KOPT-K1 (cell line): ENCODE measurements around the gene PCGF6.
"Not testable (repeated sequence)": the region's sequence is repeated elsewhere in the genome, so short reads cannot be mapped to it uniquely, and the experiment has no call there.

Source experiments
- H3K27ac ChIP-seq: fragments of 200-600 bp; sonication (generic); 2 replicates; pipeline ENCODE4 v1.5.1; 2016; ENCODE audit warnings: antibody characterized with exemption, mild to moderate bottlenecking, low read depth, low read length; ENCODE audit not compliant: poor library complexity, severe bottlenecking
- H3K36me3 ChIP-seq: fragments of 200-600 bp; sonication (generic); 2 replicates; pipeline ENCODE4 v1.5.1; 2017; ENCODE audit warnings: antibody characterized with exemption, mild to moderate bottlenecking, low read length, moderate library complexity; ENCODE audit not compliant: insufficient read depth
- H3K9me3 ChIP-seq: fragments of 200-600 bp; sonication (generic); 2 replicates; pipeline ENCODE4 v1.5.1; 2017; ENCODE audit warnings: antibody characterized with exemption, low read length, mild to moderate bottlenecking; ENCODE audit not compliant: insufficient read depth, poor library complexity, severe bottlenecking

The PCGF6 gene, protein sequence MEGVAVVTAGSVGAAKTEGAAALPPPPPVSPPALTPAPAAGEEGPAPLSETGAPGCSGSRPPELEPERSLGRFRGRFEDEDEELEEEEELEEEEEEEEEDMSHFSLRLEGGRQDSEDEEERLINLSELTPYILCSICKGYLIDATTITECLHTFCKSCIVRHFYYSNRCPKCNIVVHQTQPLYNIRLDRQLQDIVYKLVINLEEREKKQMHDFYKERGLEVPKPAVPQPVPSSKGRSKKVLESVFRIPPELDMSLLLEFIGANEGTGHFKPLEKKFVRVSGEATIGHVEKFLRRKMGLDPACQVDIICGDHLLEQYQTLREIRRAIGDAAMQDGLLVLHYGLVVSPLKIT

DNA sequence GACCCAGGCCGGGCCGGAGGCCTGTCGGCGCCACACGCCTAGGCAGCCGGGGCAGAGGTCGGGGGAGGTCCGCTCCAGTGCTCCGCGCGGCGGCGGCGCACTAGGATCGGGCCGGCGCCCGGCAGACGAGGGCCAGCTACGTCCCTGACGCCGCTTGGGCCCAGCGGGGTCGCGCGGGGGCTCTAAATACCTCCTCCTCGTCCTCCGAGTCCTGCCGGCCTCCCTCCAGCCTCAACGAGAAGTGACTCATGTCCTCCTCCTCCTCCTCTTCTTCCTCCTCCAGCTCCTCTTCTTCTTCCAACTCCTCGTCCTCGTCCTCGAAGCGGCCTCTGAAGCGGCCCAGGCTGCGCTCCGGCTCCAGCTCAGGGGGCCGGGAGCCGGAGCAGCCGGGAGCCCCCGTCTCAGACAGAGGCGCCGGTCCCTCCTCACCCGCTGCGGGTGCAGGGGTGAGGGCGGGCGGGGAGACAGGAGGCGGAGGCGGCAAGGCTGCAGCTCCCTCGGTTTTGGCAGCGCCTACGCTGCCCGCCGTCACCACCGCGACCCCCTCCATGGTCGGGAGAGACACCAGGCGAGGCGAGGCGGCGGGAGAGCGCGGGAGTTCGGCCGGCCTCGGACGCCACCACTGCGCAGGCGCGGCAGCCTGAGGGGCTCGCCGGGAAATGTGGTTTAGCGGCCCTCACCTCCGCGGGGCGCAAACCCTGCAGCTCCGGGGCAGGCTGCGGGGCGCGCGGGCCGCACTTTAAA, at the start of gene PCGF6:
TSS of gene PCGF6 (minus strand) at position 624 of the 744 bp plus-strand sequence. CDS start at position 550, 74 bp downstream.
- H3K9me3 ChIP-seq: no peaks in the 10 kb centered on the region
- peaks cover 30% of the 10 kb centered on the region for H3K36me3 ChIP-seq
- peak within 1 kb of the TSS; percentile 76 for H3K27ac ChIP-seq

DNA sequence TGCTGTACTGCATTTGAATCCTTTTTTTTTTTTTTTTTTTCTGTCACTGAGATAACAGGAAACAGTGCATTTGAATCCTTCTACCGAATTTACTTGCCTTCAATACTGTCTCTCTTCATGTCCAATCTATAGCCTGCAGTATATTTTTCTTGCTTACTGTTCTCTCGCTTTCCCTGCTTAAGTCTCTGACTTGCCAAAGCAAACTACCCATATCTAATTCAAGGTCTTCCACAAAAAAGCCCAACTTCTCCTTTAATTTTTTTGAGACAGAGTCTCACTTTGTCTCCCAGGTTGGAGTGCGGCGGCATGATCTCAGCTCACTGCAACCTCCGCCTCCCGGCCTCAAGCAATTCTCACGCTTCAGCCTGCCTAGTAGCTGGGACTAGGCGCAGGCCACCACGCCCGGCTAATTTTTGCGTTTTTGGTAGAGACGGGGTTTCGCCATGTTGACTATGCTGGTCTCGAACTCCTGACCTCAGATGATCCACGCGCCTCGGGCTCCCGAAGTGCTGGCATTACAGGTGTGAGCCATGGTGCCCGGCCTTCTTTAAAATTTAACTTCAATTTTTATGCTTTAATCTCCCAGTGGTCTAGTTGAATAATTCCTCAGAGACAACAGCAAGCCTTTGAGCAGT, 46.4 kb upstream of the PCGF6 start:
- peak overlapping the region; percentile 71 for H3K27ac ChIP-seq
- no peaks in the 10 kb centered on the region for H3K9me3 ChIP-seq
- peaks cover 62% of the 10 kb centered on the region for H3K36me3 ChIP-seq

DNA sequence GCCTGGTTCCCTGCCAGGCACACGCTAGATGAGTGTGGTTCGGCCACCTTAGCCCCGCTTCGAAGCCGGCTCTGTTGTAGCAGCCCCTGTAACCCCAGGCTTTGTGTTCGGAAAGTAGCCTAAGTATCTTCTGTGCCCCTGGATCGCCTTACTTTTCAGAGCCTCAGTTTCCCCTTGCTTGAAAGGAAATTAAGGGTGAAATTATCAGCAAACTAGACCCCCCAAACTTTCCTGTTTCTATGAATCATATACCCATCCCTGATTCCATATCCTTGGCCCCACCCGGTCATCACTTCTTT, 45.8 kb upstream of the PCGF6 start:
- Histone ChIP-seq H3K9me3 (no peaks in the 10 kb centered on the region), H3K36me3 (peaks cover 62% of the 10 kb centered on the region), H3K27ac (peak overlapping the region; percentile 71)

DNA sequence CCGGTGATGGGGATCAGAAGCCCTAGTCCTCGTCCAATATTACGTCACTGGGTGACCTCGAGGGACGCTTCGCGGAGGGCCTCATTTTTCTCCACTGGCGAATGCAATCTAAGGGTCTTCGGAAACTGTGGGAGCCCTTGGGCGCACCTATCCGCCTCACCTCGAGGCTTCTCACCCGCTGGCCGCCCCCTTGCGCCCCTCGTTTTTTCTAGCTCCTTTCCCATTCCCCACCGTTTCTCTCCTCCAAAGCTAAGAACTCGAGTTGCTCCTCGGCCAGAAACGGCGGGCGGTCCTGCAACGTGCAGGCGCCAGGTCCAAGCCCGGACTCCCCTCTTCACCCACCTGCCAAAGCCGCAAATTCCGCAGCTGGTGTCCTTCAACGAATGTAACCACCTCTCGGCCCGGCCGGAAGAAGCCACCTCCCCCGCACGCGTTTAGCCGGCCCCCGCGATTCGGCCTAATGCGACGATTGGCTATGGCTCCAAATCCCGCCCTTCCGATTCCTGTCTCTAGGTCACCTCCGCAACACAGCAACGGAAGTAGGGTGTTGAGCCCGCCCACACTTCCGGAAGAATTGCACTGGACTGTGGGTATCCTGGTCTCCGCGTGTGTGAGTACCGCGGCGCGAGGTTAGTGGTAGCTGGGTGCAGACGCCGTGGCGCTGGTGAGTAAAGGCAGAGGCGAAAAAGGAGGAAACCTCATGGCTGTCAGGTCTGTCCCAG, 45.3 kb upstream of the PCGF6 start, which contains the start of the genes ATP5MK and PDCD11:
TSS of gene ATP5MK (minus strand) at position 409 of the 722 bp plus-strand sequence. CDS start 4,018 bp downstream, outside the sequence.
TSS of gene PDCD11 (plus strand) at position 560 of the 722 bp plus-strand sequence. CDS start 1,801 bp downstream, outside the sequence.
- Histone ChIP-seq H3K36me3 (peaks cover 62% of the 10 kb centered on the region), H3K27ac (peak within 1 kb of the TSS; percentile 71), H3K9me3 (no peaks in the 10 kb centered on the region)

DNA sequence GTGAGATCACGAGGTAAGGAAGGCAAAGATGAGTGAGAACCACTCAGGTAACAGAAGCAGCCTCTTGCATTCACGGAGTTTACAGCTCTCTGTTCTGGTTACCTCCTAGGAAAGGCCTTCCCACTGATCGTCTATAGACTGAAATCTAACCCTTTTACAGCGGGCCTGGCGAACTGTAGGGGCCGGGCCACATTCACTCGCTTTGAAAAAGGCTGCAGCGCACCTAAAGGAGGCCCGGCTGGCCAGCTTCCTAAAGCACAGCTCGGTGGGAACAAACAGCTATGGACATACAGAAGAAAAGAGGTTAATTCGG, 44.8 kb upstream of the PCGF6 start:
- Histone ChIP-seq H3K36me3 (peaks cover 63% of the 10 kb centered on the region), H3K27ac (peak overlapping the region; percentile 71), H3K9me3 (no peaks in the 10 kb centered on the region)

DNA sequence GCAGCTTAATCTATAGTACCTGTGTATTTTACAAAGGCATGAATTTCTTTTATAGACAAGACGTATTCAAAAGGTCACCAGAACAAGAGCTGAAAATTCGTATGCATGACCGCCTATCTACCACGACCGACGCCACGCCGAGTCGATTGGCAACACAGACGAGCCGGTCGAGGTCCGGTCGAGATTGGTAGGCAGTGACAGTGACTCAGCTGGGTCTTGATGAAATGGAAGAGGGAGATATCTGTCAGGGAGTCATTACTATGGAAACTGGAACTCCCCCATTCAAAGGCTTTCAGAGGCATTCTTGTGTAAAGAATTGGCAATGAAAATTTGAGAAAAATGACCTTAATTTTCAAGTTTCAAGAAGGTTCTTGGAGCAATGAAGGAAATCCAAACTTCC, 43.2 kb upstream of the PCGF6 start:
- H3K9me3 ChIP-seq: no peaks in the 10 kb centered on the region
- H3K36me3 ChIP-seq: peaks cover 63% of the 10 kb centered on the region
- H3K27ac ChIP-seq: no peak overlapping the region

DNA sequence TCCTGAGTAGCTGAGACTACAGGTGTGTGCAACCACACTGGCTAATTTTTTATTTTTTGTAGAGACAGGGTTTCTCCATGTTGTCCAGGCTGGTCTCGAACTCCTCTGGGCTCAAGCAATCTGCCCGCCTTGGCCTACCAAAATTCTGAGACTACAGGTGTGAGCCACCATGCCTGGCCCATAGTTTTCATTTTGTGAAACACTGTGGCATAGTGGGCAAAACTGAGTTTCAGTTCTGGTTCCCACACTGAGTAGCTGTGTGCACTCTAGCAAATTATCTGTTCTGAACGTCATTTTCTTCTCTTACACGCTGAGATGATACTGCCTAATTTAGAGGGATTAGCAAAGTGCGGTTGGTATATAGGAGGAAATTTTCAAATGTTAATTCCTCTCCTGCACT, 31.8 kb upstream of the PCGF6 start:
- Histone ChIP-seq H3K9me3 (no peaks in the 10 kb centered on the region), H3K27ac (no peak overlapping the region), H3K36me3 (peaks cover 95% of the 10 kb centered on the region)

DNA sequence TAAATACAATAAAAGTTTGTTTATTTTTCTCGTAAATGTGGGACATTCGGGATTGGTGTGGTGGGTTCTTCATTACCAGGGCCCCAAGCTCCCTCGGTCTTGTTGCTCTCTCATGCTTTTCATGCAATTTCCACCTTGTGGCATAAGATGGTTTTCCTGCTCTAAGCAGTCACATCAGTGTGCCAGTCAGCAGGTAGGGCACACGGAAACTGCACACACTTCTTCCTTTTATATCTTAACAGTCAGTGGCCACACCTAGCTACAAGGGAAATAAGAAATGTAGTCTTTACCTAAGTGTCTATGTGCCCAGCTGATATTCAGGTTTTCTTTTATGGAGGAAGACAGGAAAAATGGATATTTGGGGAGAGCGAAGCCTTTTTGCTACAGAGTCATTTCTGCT, 23.3 kb upstream of the PCGF6 start:
- H3K36me3 ChIP-seq: peaks cover 66% of the 10 kb centered on the region
- no peak overlapping the region for H3K27ac ChIP-seq
- no peaks in the 10 kb centered on the region for H3K9me3 ChIP-seq

DNA sequence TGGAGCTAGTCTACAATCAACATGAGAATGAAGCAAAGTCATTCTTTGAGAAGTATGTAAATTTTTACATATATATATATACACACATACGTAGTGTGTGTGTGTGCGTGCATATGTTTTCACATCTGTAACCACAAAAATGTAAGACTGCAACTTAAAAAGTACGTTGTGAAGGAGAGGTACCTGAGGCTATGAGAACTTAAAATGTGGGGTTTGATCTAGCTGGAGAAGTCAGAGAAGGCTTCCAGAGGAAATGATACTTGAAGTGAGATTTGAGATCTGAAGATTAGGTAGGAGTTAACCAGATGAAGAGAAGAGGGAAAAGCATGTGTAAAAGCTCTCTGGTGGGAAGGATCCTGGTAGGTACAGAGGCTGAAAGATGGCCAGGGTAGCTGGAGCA, 22.6 kb upstream of the PCGF6 start:
- peaks cover 59% of the 10 kb centered on the region for H3K36me3 ChIP-seq
- H3K9me3 ChIP-seq: no peaks in the 10 kb centered on the region
- no peak overlapping the region for H3K27ac ChIP-seq

DNA sequence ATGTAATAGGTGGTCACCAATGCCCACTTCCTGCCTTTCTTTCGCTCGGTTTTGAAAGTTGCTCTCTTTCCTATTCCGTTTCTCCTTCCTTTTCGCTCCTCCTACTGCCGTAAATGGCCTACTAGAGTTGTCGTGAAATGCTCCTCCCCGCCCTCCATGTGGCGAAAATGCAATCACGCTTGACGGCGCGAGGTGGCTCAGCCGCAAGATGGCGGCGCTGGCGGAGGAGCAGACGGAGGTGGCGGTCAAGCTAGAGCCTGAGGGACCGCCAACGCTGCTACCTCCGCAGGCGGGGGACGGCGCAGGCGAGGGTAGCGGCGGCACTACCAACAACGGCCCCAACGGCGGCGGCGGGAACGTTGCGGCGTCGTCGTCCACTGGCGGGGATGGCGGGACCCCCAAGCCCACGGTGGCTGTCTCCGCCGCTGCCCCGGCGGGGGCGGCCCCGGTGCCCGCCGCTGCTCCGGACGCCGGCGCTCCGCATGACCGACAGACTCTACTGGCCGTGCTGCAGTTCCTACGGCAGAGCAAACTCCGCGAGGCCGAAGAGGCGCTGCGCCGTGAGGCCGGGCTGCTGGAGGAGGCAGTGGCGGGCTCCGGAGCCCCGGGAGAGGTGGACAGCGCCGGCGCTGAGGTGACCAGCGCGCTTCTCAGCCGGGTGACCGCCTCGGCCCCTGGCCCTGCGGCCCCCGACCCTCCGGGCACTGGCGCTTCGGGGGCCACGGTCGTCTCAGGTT, 17.0 kb upstream of the PCGF6 start, which contains the start of gene TAF5:
TSS of gene TAF5 (plus strand) at position 195 of the 737 bp plus-strand sequence. CDS start at position 209, 14 bp downstream.
- Histone ChIP-seq H3K36me3 (peaks cover 6% of the 10 kb centered on the region; the same call in 1 of the 2 replicates), H3K27ac (peak within 1 kb of the TSS; percentile 77), H3K9me3 (no peaks in the 10 kb centered on the region)

DNA sequence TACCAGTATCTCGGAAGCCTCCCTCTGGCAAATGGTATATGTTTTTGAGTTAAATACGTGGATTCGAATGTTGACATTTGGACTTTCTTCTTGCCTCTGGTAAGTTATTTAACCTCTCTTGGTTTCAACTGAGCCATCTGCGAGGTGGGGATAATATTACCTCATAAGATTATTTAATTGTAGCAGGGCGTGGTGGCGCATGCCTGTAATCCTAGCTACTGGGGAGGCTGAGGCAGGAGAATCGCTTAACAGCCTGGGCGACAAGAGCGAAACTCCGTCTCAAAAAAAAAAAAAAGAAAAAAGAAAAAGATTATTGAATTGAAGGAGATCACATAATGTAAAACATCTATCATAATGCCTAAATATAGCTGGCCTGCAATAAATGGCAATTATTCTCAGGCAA, 16.4 kb upstream of the PCGF6 start:
- no peaks in the 10 kb centered on the region for H3K9me3 ChIP-seq
- 0 out of 2 replicates have a peak, but pooled peaks cover 6% of the 10 kb centered on the region for H3K36me3 ChIP-seq
- H3K27ac ChIP-seq: peak overlapping the region; percentile 77

DNA sequence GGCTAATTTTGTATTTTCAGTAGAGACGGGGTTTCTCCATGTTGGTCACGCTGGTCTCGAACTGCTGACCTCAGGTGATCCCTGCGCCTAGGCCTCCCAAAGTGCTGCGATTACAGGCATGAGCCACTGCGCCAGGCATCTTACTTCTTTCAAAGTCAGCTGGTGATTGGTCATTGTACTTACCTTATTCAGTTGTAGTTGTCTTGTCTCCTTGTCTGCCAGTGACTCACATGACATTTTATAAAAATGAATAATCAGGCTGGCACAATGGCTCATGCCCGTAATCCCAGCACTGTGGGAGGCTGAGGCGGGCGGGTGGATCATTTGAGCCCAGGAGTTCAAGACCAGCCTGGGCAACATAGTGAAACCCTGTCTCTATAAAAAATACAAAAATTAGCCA, 9.9 kb upstream of the PCGF6 start:
- not testable (repeated sequence) for H3K36me3 ChIP-seq, H3K27ac ChIP-seq, H3K9me3 ChIP-seq

DNA sequence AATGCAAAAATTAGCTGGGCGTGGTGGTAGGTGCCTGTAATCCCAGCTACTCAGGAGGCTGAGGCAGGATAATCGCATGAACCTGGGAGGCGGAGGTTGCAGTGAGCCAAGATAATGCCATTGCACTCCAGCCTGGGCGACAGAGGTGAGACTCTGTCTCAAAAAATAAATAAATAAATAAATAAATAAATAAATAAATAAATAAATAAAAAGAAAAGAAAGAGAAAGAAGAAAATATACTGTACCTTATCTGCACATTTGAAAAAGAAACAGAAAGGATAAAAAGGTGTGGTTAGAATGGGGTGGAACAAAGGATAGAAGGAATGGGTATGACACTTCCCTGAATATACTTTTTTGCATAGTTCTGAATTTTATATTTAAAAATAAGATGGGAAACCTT, 8.6 kb upstream of the PCGF6 start:
- H3K36me3 ChIP-seq, H3K27ac ChIP-seq, H3K9me3 ChIP-seq: not testable (repeated sequence)

DNA sequence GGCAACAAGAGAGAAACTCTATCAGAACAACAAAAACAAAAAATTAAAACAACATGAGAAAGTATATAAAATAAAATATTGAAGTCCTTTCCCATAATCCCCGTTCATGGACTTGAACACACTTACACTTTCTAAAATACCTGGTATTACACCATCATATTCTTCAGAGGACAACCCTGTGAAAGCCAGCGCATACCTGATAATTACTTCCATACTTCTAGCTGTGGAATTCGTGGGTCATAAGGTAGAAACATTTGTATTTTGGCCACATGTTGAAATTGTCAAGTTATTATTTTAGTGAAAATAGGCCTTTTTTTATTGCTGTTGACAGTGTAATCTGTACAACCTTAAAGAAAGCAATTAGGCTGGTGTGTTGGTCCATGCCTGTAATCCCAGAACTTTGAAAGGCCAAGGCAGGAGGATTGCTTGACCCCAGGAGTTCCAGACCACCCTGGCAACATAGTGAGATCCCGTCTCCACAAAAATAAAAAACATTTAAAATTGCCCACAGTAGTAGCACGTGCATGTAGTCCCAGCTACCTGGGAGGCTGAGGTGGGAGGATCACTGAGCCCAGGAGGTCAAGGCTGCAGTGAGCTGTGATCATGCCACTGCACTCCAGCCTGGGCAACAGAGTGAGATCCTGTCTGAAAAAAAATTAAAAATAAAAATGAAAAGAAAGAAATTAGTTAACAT, 5.1 kb upstream of the PCGF6 start:
- no peaks in the 10 kb centered on the region for H3K36me3 ChIP-seq
- H3K27ac ChIP-seq: no peak overlapping the region
- H3K9me3 ChIP-seq: no peaks in the 10 kb centered on the region
